SH-SY5Y (cell line): ENCODE measurements around the gene PACC1.

Experiments used
- GATA2 ChIP-seq: IDR thresholded peaks from 2 replicates; pipeline ENCODE4 v1.6.1; 2011; ENCODE audit warnings: mild to moderate bottlenecking, low read depth, low read length
- GATA3 ChIP-seq: IDR thresholded peaks from 2 replicates; pipeline ENCODE4 v1.6.1; 2011; ENCODE audit warnings: low read depth, mild to moderate bottlenecking, low read length, moderate library complexity

PACC1 gene

GRCh38 chr1:212450331-212450881 is 35.7 kb upstream of the PACC1 start:
- TF ChIP-seq GATA3 = no peak
- TF ChIP-seq GATA2 = peak; percentile 74

GRCh38 chr1:212447478-212447877 is 32.8 kb upstream of the PACC1 start:
- TF ChIP-seq GATA3 (no peak), GATA2 (no peak)

GRCh38 chr1:212446333-212446732 is 31.6 kb upstream of the PACC1 start:
- no peak for TF ChIP-seq GATA3
- TF ChIP-seq GATA2 = no peak

- TF ChIP-seq GATA3 (no peak), GATA2 (no peak)
Observed at GRCh38 chr1:212442408-212442807, 27.7 kb upstream of the PACC1 start.

GRCh38 chr1:212440419-212440818 is 25.7 kb upstream of the PACC1 start:
- TF ChIP-seq GATA2 = no peak
- no peak for TF ChIP-seq GATA3

- no peak for TF ChIP-seq GATA2
- no peak for TF ChIP-seq GATA3
Observed at GRCh38 chr1:212438831-212439237, 24.1 kb upstream of the PACC1 start.

- TF ChIP-seq GATA2 (no peak), GATA3 (no peak)
Observed at GRCh38 chr1:212437179-212437798, 22.6 kb upstream of the PACC1 start.

- TF ChIP-seq GATA3 (no peak), GATA2 (no peak)
Observed at GRCh38 chr1:212434992-212435391, 20.3 kb upstream of the PACC1 start.

- TF ChIP-seq GATA2 = no peak
- no peak for TF ChIP-seq GATA3
Observed at GRCh38 chr1:212433577-212434462, 19.1 kb upstream of the PACC1 start.

GRCh38 chr1:212432661-212433576 is 18.2 kb upstream of the PACC1 start, which contains the start of gene NENF:
Gene NENF (plus strand): TSS chr1:212432920. CDS start chr1:212432944, 24 bp downstream.
- no peak for TF ChIP-seq GATA3
- no peak for TF ChIP-seq GATA2

- TF ChIP-seq GATA2 (no peak), GATA3 (no peak)
Observed at GRCh38 chr1:212432272-212432660, 17.6 kb upstream of the PACC1 start.

GRCh38 chr1:212431644-212432043 is 17.0 kb upstream of the PACC1 start:
- TF ChIP-seq GATA2 (no peak), GATA3 (no peak)

GRCh38 chr1:212430955-212431394 is 16.3 kb upstream of the PACC1 start:
- TF ChIP-seq GATA2 (no peak), GATA3 (no peak)
